Heart right ventricle (tissue), 16 donors: ENCODE measurements around the gene RFK. TPM values are rescaled to one million over a fixed set of nuclear protein-coding genes. Genes with fewer than 3 reads are reported as not detected.

Experiments
- ATAC-seq, 8 donors: fragments of 200-7000 bp; cut with Tn5 transposase; one replicate each; pipeline ENCODE4 v1.9.1; 2020; ENCODE audit warnings: mild to moderate bottlenecking in 8 of 8, moderate library complexity in 8 of 8, moderate number of reproducible peaks in 1 of 8
- DNase-seq, 2 donors: peaks; one replicate each; pipeline ENCODE4 v3.0.0-alpha.2; 2020
- H3K27ac ChIP-seq, 10 donors: fragments of 200-600 bp; sonication (generic) in 2 of 10; one replicate each; pipeline versions ENCODE4 v1.5.0 to v1.8.0; 2020 to 2022; ENCODE audit warnings: mild to moderate bottlenecking in 3 of 10
- H3K27me3 ChIP-seq, 7 donors: fragments of 200-600 bp; one replicate each; pipeline ENCODE4 v1.8.0; 2021 to 2022; ENCODE audit warnings: mild to moderate bottlenecking in 2 of 7
- H3K36me3 ChIP-seq, 9 donors: fragments of 200-600 bp; sonication (generic) in 1 of 9; one replicate each; pipeline versions ENCODE4 v1.5.0 to v1.8.0; 2020 to 2022; ENCODE audit warnings: mild to moderate bottlenecking in 2 of 9
- H3K4me1 ChIP-seq, 9 donors: fragments of 200-600 bp; sonication (generic) in 1 of 9; one replicate each; pipeline versions ENCODE4 v1.5.0 to v1.8.0; 2020 to 2022; ENCODE audit warnings: mild to moderate bottlenecking in 4 of 9
- H3K4me3 ChIP-seq, 10 donors: fragments of 200-600 bp; sonication (generic) in 2 of 10; one replicate each; pipeline versions ENCODE4 v1.5.0 to v1.8.0; 2020 to 2022; ENCODE audit warnings: mild to moderate bottlenecking in 7 of 10, moderate library complexity in 2 of 10
- H3K9me3 ChIP-seq, 11 donors: fragments of 200-600 bp in 10 of 11; sonication (generic) in 2 of 11; one replicate each; pipeline versions ENCODE4 v1.5.0 to v1.8.0; 2013 to 2022; ENCODE audit warnings: mild to moderate bottlenecking in 2 of 11, control low read depth in 1 of 11, moderate library complexity in 1 of 11
- WGBS, 2 donors: extraction: QIAGEN DNeasy Blood & Tissue Kit; methylation state at CpG; one replicate each; pipeline ENCODE4 v1.1.7; 2013; ENCODE audit warnings: inconsistent platforms in 1 of 2; 5-methylcytosine and 5-hydroxymethylcytosine counted together
- intact Hi-C, 10 donors: fragments of 100-400 bp; cut with DNase I; formaldehyde crosslinking; loops; one replicate each; pipeline versions ENCODE4 v1.11.1 to v1.14.2; 2022
- polyA plus RNA-seq, 2 donors: library from polyadenylated mRNA; stranded (reverse); fragments of 200-250 nt; gene quantifications; one replicate each; pipeline ENCODE4 v1.2.3, GENCODE V29; 2013
- total RNA-seq, 10 donors: library from RNA; stranded (reverse); fragmentation: NEBNext Ultra II Directional in 3 of 10; extraction: Animal tissue kit (Norgen Biotek cat#: 25700) in 3 of 10; gene quantifications; one replicate each; pipeline versions ENCODE4 v1.2.1 to v1.2.4, GENCODE V29; 2021 to 2023
- TF ChIP-seq, protein P1 (sequence below), 9 donors: fragments of 200-600 bp; sonication (generic) in 2 of 9; IDR thresholded peaks; one replicate each; pipeline versions ENCODE4 v1.5.0 to v1.8.0; 2021 to 2022; ENCODE audit warnings: antibody characterized with exemption in 9 of 9, mild to moderate bottlenecking in 5 of 9, moderate library complexity in 1 of 9
- donor health status: Arrhythmogenic right ventricular cardiomyopathy.
- donor health status: ischemic (EF 13 %, LVEDD 7.1; RV severe dilation, severe dysfunction).
- donor health status: healthy with polysubstance abuse.
- donor health status: DM: no; HTN: yes; CAD: no.
- donor health status: DM: no; HTN: no; CAD: no.
- donor health status: ischemic (EF 25% LVEDD 6.9; RV normal size, moderate dysfunction).
- donor health status: ischemic (EF 25% LVEDD 5.7; RV mildly dilated, moderate dysfunction).
- donor health status: healthy.
- donor health status: DM: yes; HTN: yes; CAD: no.
- donor health status: Ischemic cardiomyopathy.
- donor health status: ischemic (EF 35%, LVEDD 5.7; RV mildly dilated, moderate dysfunction).
- donor health status: nonischemic (EF 11% LVEDD 7.7; RV severe dilation, severe dysfunction).
- donor health status: DM: yes; HTN: yes; CAD: no.
- donor health status: PGD.
- donor health status: ischemic (EF 29% LVEDD 5.4; RV normal size, mild dysfunction).
- donor health status: nonischemic (EF 23%, LVEDD 6.1; RV moderate dilation, normal function).

RFK gene
- total and polyA plus RNA-seq, 12 donors: 7.1 to 33.6 (median 21.2) TPM

DNA sequence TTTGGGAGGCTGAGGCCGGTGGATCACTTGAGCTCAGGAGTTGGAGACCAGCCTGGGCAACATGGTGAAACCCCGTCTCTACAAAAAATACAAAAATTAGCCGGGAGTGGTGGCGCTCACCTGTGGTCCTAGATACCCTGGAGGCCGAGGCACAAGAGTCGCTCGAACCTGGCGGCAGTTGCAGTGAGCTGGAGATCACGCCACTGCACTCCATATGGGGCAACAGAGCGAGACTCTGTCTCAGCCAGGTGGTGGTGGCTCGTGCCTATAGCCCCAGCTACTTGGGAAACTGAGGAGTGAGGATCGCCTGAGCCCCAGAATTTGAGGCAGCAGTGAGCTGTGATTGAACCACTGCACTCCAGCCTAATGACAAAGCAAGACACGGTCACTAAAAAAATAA, 2.4 kb upstream of the RFK start:
- Histone ChIP-seq H3K4me1 (peaks cover 0 to 26% (median 19%) of the 10 kb centered on the region in 9 donors), H3K9me3 (peaks cover 0 to 11% (median 0%) of the 10 kb centered on the region in 11 donors), H3K27ac (no peak overlapping the region), H3K4me3 (no peak overlapping the region), H3K27me3 (no peaks in the 10 kb centered on the region), H3K36me3 (peaks cover 0 to 10% (median 4%) of the 10 kb centered on the region in 9 donors)
- DNase-seq (no peak), ATAC-seq (no peak)
- intact Hi-C loops: loop anchor here in 1 of 10 donors (10.0 kb wide), 1 partner anchor 1312 kb away; the partner anchor contains the start of genes NMRK1 and OSTF1
- WGBS, 2 donors: 97 to 98% methylated on average over 13 of the region's 13 CpGs
- TF ChIP-seq, protein P1, sequence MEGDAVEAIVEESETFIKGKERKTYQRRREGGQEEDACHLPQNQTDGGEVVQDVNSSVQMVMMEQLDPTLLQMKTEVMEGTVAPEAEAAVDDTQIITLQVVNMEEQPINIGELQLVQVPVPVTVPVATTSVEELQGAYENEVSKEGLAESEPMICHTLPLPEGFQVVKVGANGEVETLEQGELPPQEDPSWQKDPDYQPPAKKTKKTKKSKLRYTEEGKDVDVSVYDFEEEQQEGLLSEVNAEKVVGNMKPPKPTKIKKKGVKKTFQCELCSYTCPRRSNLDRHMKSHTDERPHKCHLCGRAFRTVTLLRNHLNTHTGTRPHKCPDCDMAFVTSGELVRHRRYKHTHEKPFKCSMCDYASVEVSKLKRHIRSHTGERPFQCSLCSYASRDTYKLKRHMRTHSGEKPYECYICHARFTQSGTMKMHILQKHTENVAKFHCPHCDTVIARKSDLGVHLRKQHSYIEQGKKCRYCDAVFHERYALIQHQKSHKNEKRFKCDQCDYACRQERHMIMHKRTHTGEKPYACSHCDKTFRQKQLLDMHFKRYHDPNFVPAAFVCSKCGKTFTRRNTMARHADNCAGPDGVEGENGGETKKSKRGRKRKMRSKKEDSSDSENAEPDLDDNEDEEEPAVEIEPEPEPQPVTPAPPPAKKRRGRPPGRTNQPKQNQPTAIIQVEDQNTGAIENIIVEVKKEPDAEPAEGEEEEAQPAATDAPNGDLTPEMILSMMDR (IDR thresholded peaks at IDR 0.05): no peak

DNA sequence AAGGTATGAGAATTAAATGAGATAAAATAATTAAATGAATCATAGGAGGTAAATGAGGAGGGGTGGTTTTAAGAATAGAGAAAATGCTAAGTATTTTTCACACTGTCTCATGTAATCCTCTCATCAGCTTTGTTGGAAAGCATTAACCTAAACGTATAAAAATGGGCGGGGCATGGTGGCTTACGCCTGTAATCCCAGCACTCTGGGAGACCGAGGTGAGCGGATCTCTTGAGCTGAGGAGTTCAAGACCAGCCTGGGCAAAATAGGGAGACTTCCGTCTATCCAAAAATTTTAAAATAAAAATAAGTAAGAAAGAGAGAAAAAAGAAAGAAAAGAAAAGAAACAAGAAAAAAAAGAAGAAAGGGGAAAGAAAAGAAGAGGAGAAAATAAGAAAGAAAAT, 1.9 kb upstream of the RFK start:
- 90 to 91% methylated on average over 6 of the region's 6 CpGs for WGBS, 2 donors

DNA sequence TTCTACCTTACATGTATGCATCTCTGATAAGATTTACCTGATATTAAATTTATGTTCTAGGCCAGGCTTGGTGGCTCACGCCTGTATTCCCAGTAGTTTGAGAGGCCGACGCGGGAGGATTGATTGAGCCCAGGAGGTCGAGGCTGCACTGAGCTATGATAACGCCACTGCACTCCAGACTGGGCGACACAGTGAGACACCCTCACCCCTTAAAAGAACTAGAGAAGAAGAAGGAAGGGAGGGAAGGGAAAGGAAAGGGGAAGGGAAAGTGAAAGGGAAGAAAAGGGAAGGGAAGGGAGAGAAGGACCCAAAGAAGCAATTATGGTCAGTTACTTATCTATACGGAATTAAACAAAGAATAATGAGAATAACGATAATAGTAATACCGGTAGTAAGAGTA, 1.2 kb upstream of the RFK start:
- no peak for DNase-seq
- Histone ChIP-seq H3K4me3 (peak overlapping the region; percentile 81 to 98 (median 94)), H3K36me3 (peaks cover 0 to 14% (median 4%) of the 10 kb centered on the region in 9 donors), H3K27me3 (no peaks in the 10 kb centered on the region), H3K27ac (peak overlapping the region in 9 of 10 donors; percentile 87 to 98 (median 92)), H3K4me1 (peaks cover 0 to 36% (median 27%) of the 10 kb centered on the region in 9 donors), H3K9me3 (peaks cover 0 to 12% (median 0%) of the 10 kb centered on the region in 11 donors)
- 74 to 75% methylated on average over 10 of the region's 10 CpGs for WGBS, 2 donors
- intact Hi-C loops: loop anchor here in 1 of 10 donors (10.0 kb wide), 1 partner anchor 1311 kb away; the partner anchor contains the start of genes NMRK1 and OSTF1
- TF ChIP-seq, protein P1 (IDR thresholded peaks at IDR 0.05): no peak
- ATAC-seq: no peak

More for the DNA sequence above, 1.9 kb upstream of the RFK start:
- H3K36me3 ChIP-seq: peaks cover 0 to 14% (median 4%) of the 10 kb centered on the region in 9 donors
- peaks cover 0 to 12% (median 0%) of the 10 kb centered on the region in 11 donors for H3K9me3 ChIP-seq
- H3K27me3 ChIP-seq: no peaks in the 10 kb centered on the region
- TF ChIP-seq, protein P1 (IDR thresholded peaks at IDR 0.05): no peak
- DNase-seq (no peak), ATAC-seq (no peak)
- no peak overlapping the region for H3K27ac ChIP-seq
- H3K4me3 ChIP-seq: no peak overlapping the region
- intact Hi-C loops: loop anchor here in 1 of 10 donors (10.0 kb wide), 1 partner anchor 1311 kb away; the partner anchor contains the start of genes NMRK1 and OSTF1
- H3K4me1 ChIP-seq: peaks cover 0 to 30% (median 20%) of the 10 kb centered on the region in 9 donors

DNA sequence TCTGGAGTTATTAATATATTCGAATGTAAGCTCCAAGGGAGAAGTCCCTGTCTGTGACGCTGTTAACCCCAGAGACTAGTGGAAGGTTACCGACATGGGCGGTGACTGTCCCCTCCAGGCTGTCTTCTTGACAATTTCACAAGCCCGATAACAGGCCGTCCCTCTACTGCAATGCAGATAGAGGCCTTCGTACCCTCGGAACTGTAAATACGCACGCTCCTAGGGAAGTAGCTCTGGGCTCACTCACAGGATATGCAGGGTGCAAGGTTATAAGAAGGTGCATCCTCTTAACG, 680 bp upstream of the RFK start:
- intact Hi-C loops: loop anchor here in 1 of 10 donors (10.0 kb wide), 1 partner anchor 1310 kb away; the partner anchor contains the start of genes NMRK1 and OSTF1
- WGBS, 2 donors: 0 to 1% methylated on average over 11 of the region's 11 CpGs
- H3K36me3 ChIP-seq: peaks cover 0 to 14% (median 4%) of the 10 kb centered on the region in 9 donors
- peak; percentile 36 to 54 for DNase-seq
- H3K27me3 ChIP-seq: no peaks in the 10 kb centered on the region
- TF ChIP-seq, protein P1 (IDR thresholded peaks at IDR 0.05): no peak
- H3K9me3 ChIP-seq: peaks cover 0 to 12% (median 0%) of the 10 kb centered on the region in 11 donors
- peak; percentile 30 to 77 (median 69) for ATAC-seq
- H3K4me1 ChIP-seq: peaks cover 0 to 41% (median 29%) of the 10 kb centered on the region in 9 donors
- peak overlapping the region; percentile 85 to 98 (median 90) for H3K27ac ChIP-seq
- peak overlapping the region; percentile 81 to 98 (median 94) for H3K4me3 ChIP-seq
